Measurements from ENCODE around the gene KPNA6. TPM values are rescaled to one million over a fixed set of nuclear protein-coding genes. Genes with fewer than 3 reads are reported as not detected.
A peak's percentile ranks its signal among the peaks of the same experiment; 100 is the strongest.

The KPNA6 gene
- total RNA-seq, 2 donors from 2014 or later = 95.4 to 119 TPM

DNA sequence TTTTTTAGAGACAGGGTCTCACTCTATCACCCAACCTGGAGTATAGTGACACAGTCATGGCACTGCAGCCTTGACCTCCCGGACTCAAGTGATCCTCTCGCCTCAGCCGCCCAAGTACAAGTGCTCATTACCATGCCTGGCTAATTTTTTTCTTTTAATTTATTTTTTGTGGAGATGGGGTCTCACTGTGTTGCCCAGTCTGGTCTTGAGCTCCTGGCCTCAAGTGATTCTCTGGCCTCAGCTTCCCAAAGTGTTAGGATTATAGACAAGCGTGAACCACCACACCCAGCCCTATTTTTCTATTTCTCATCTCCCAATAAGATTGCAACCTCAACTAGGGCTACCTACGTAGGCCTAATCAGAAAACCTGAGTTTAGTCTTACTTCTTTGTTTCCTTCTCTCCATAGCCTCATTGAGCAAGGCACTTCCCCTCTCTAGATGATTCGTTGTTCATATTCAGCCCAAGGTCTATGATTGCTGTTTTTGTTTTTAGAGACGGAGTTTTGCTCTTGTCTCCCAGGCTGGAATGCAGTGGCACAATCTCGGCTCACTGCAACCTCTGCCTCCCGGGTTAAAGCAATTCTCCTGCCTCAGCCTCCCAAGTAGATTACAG is 1.1 kb upstream of the KPNA6 start:
- TF ChIP-seq, protein P1, sequence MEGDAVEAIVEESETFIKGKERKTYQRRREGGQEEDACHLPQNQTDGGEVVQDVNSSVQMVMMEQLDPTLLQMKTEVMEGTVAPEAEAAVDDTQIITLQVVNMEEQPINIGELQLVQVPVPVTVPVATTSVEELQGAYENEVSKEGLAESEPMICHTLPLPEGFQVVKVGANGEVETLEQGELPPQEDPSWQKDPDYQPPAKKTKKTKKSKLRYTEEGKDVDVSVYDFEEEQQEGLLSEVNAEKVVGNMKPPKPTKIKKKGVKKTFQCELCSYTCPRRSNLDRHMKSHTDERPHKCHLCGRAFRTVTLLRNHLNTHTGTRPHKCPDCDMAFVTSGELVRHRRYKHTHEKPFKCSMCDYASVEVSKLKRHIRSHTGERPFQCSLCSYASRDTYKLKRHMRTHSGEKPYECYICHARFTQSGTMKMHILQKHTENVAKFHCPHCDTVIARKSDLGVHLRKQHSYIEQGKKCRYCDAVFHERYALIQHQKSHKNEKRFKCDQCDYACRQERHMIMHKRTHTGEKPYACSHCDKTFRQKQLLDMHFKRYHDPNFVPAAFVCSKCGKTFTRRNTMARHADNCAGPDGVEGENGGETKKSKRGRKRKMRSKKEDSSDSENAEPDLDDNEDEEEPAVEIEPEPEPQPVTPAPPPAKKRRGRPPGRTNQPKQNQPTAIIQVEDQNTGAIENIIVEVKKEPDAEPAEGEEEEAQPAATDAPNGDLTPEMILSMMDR (conservative IDR thresholded peaks at IDR 0.05) = no peak
- Mint-ChIP-seq H3K27me3 (ENCODE audit: insufficient read depth) (no peaks in the 10 kb centered on the region), H3K27ac (peak overlapping the region; percentile 37), H3K36me3 (ENCODE audit: low read depth) (peaks cover 4% of the 10 kb centered on the region), H3K9me3 (no peaks in the 10 kb centered on the region), H3K4me1 (peaks cover 5% of the 10 kb centered on the region), H3K4me3 (peak overlapping the region; percentile 97)
- H3K27ac ChIP-seq (ENCODE audit: low read depth, low read length) = no peak overlapping the region
- H3K27me3 ChIP-seq (ENCODE audit: control insufficient read depth, insufficient read depth, low read length, poor library complexity, severe bottlenecking) = no peaks in the 10 kb centered on the region
- WGBS, 2 experiments (ENCODE audit: insufficient coverage in 1 of 2, insufficient read length in 1 of 2) = 96 to 98% methylated on average over 6 to 9 of the region's 9 CpGs
- peaks cover 5% of the 10 kb centered on the region for H3K36me3 ChIP-seq (ENCODE audit: control insufficient read depth, insufficient read depth, low read length)
- no peak overlapping the region for H3K4me3 ChIP-seq (ENCODE audit: low read length)
- no peaks in the 10 kb centered on the region for H3K9me3 ChIP-seq (ENCODE audit: control insufficient read depth, low read length)
- DNase-seq = no peak
- H3K4me1 ChIP-seq (ENCODE audit: control insufficient read depth, insufficient read depth, low read length) = no peaks in the 10 kb centered on the region
- H3K9ac ChIP-seq (ENCODE audit: extremely low read depth, low read length, poor library complexity, severe bottlenecking) = no peak overlapping the region

DNA sequence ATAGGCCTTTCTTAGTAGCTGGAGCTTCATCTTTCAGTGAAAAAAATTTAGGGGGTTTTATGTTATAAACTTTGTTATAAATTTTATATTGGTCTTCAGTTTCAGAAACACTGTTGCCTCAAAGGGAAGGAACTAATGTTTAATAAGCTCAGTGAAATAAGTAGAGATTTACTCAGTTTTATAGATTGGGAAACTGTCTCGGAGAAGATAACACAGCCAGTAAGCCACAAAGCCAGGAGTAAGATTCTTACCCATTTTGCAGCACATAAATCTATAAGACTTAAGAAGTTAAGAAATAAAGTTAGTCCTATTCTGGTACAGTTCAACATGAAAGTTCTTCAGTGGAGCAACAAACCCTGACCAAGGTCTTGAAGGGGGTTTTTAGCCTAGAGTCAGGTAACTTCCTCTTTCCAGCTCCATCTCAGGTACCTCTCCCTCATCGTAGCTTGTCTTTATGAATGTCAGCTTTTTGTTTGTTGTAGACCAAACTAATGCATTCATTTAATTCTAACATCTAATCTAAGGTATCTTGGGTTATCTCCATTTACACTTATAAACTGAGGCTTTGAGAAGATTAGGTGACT is 3.3 kb downstream of the KPNA6 start:
- Mint-ChIP-seq H3K27ac (no peak overlapping the region), H3K36me3 (ENCODE audit: low read depth) (peaks cover 16% of the 10 kb centered on the region), H3K9me3 (no peaks in the 10 kb centered on the region), H3K27me3 (ENCODE audit: insufficient read depth) (no peaks in the 10 kb centered on the region), H3K4me1 (peaks cover 5% of the 10 kb centered on the region), H3K4me3 (no peak overlapping the region)
- H3K9me3 ChIP-seq (ENCODE audit: control insufficient read depth, low read length) = no peaks in the 10 kb centered on the region
- WGBS, 2 experiments (ENCODE audit: insufficient coverage in 1 of 2, insufficient read length in 1 of 2) = 80 to 84% methylated on average over 2 of the region's 2 CpGs
- no peaks in the 10 kb centered on the region for H3K4me1 ChIP-seq (ENCODE audit: control insufficient read depth, insufficient read depth, low read length)
- DNase-seq = no peak
- H3K4me3 ChIP-seq (ENCODE audit: low read length) = no peak overlapping the region
- TF ChIP-seq, protein P1 (conservative IDR thresholded peaks at IDR 0.05) = no peak
- H3K27me3 ChIP-seq (ENCODE audit: control insufficient read depth, insufficient read depth, low read length, poor library complexity, severe bottlenecking) = no peaks in the 10 kb centered on the region
- no peak overlapping the region for H3K9ac ChIP-seq (ENCODE audit: extremely low read depth, low read length, poor library complexity, severe bottlenecking)
- H3K27ac ChIP-seq (ENCODE audit: low read depth, low read length) = no peak overlapping the region
- peaks cover 15% of the 10 kb centered on the region for H3K36me3 ChIP-seq (ENCODE audit: control insufficient read depth, insufficient read depth, low read length)

DNA sequence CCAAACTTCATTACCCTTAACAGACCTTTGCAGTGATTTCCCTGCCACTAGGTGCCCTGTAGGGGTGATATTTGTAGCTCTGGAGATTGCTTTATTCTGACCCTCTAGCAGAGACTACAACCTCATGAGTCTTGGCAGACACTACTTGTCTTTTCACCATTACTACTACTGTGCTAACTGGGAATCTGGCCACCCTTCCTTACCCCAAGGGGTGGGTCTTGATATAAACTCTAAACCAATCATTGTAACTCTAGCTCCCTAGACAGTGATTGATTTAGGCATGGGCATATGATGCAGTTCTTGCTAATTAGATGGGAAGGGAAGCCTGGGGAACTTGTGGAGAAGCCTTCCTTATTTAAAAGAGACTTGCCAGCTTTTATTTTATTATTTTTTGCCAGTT is 3.9 kb downstream of the KPNA6 start:
- H3K4me1 Mint-ChIP-seq = peaks cover 5% of the 10 kb centered on the region
- Histone ChIP-seq H3K4me1 (ENCODE audit: control insufficient read depth, insufficient read depth, low read length) (no peaks in the 10 kb centered on the region), H3K27me3 (ENCODE audit: control insufficient read depth, insufficient read depth, low read length, poor library complexity, severe bottlenecking) (no peaks in the 10 kb centered on the region), H3K4me3 (ENCODE audit: low read length) (no peak overlapping the region), H3K9me3 (ENCODE audit: control insufficient read depth, low read length) (no peaks in the 10 kb centered on the region), H3K27ac (ENCODE audit: low read depth, low read length) (no peak overlapping the region), H3K36me3 (ENCODE audit: control insufficient read depth, insufficient read depth, low read length) (peaks cover 16% of the 10 kb centered on the region), H3K9ac (ENCODE audit: extremely low read depth, low read length, poor library complexity, severe bottlenecking) (no peak overlapping the region)
- H3K36me3 Mint-ChIP-seq (ENCODE audit: low read depth) = peaks cover 20% of the 10 kb centered on the region
- TF ChIP-seq, protein P1 (conservative IDR thresholded peaks at IDR 0.05) = peak; percentile 22
- no peak overlapping the region for H3K4me3 Mint-ChIP-seq
- DNase-seq = no peak
- no peaks in the 10 kb centered on the region for H3K27me3 Mint-ChIP-seq (ENCODE audit: insufficient read depth)
- no peak overlapping the region for H3K27ac Mint-ChIP-seq
- H3K9me3 Mint-ChIP-seq = no peaks in the 10 kb centered on the region
